Naive thymus-derived CD4-positive, alpha-beta T cell (primary cell): ENCODE measurements around the gene HEG1. TPM values are rescaled to one million over a fixed set of nuclear protein-coding genes. Genes with fewer than 3 reads are reported as not detected.
A peak's percentile ranks its signal among the peaks of the same experiment; 100 is the strongest.

Source experiments
- ATAC-seq: fragments of 150-1000 bp; cut with Tn5 transposase; 2 replicates; pipeline ENCODE4 v1.10.0; 2021; ENCODE audit warnings: mild to moderate bottlenecking, moderate library complexity
- CTCF ChIA-PET: fragments of 350-600 bp; sonication (Branson Sonifier 250); formaldehyde crosslinking; loops from one replicate; lab custom pipeline; 2021; ENCODE audit warnings: antibody characterized with exemption; lab: Charles Lee
- POLR2A ChIA-PET: fragments of 350-600 bp; sonication (Branson Sonifier 250); formaldehyde crosslinking; loops from one replicate; lab custom pipeline; 2021; ENCODE audit warnings: antibody characterized with exemption, inconsistent platforms; lab: Charles Lee
- DNase-seq, 9 donors: peaks; one replicate each; pipeline versions ENCODE4 v3.0.0 to v3.0.0-alpha.2; 2020 to 2022; ENCODE audit warnings: mixed read lengths in 1 of 9
- H3K27ac ChIP-seq: one replicate; pipeline ENCODE4 v1.7.0; 2013; ENCODE audit warnings: mild to moderate bottlenecking, low read depth, low read length, moderate library complexity
- H3K27me3 ChIP-seq, 2 donors: one replicate each; pipeline ENCODE4 v1.7.0; 2013; ENCODE audit warnings: low read length in 2 of 2, mild to moderate bottlenecking in 2 of 2, moderate library complexity in 2 of 2; ENCODE audit not compliant: control insufficient read depth in 2 of 2, insufficient read depth in 2 of 2
- H3K36me3 ChIP-seq, 3 experiments: 1 replicate in 2 of 3; 2 replicates in 1 of 3; pipeline ENCODE4 v1.7.0; 2013; ENCODE audit warnings: low read length in 3 of 3, mild to moderate bottlenecking in 3 of 3, moderate library complexity in 1 of 3; ENCODE audit not compliant: insufficient read depth in 3 of 3, control insufficient read depth in 2 of 3
- H3K4me1 ChIP-seq, 2 donors: one replicate each; pipeline ENCODE4 v1.7.0; 2013; ENCODE audit warnings: low read length in 2 of 2, mild to moderate bottlenecking in 2 of 2, moderate library complexity in 1 of 2; ENCODE audit not compliant: control insufficient read depth in 2 of 2, insufficient read depth in 2 of 2
- H3K4me3 ChIP-seq: 2 replicates; pipeline ENCODE4 v1.7.0; 2013; ENCODE audit warnings: mild to moderate bottlenecking, low read length
- H3K9me3 ChIP-seq, 3 experiments: 1 replicate in 2 of 3; 2 replicates in 1 of 3; pipeline ENCODE4 v1.7.0; 2013; ENCODE audit warnings: low read length in 3 of 3; ENCODE audit not compliant: control insufficient read depth in 2 of 3
- H3K27ac Mint-ChIP-seq, 9 donors: one replicate each; pipeline ENCODE4 v1.8.0; 2020 to 2022; ENCODE audit warnings: mixed read lengths in 9 of 9, mild to moderate bottlenecking in 8 of 9, moderate library complexity in 5 of 9, inconsistent platforms in 2 of 9
- H3K27me3 Mint-ChIP-seq, 5 donors: one replicate each; pipeline ENCODE4 v1.8.0; 2021 to 2022; ENCODE audit warnings: mixed read lengths in 5 of 5, mild to moderate bottlenecking in 1 of 5
- H3K36me3 Mint-ChIP-seq, 5 donors: one replicate each; pipeline ENCODE4 v1.8.0; 2020 to 2022; ENCODE audit warnings: mixed read lengths in 5 of 5, mild to moderate bottlenecking in 3 of 5, inconsistent platforms in 1 of 5
- H3K4me1 Mint-ChIP-seq, 7 donors: one replicate each; pipeline ENCODE4 v1.8.0; 2020 to 2022; ENCODE audit warnings: mixed read lengths in 7 of 7, mild to moderate bottlenecking in 3 of 7, inconsistent platforms in 1 of 7
- H3K4me3 Mint-ChIP-seq, 10 donors: one replicate each; pipeline ENCODE4 v1.8.0; 2020 to 2022; ENCODE audit warnings: mild to moderate bottlenecking in 10 of 10, mixed read lengths in 10 of 10, moderate library complexity in 6 of 10, inconsistent platforms in 2 of 10
- H3K9me3 Mint-ChIP-seq, 11 donors: one replicate each; pipeline ENCODE4 v1.8.0; 2020 to 2022; ENCODE audit warnings: mixed read lengths in 11 of 11, mild to moderate bottlenecking in 4 of 11, inconsistent platforms in 1 of 11, moderate library complexity in 1 of 11
- intact Hi-C, 2 donors: fragments of 100-400 bp; cut with micrococcal nuclease; formaldehyde crosslinking; loops; one replicate each; pipeline ENCODE4 v1.15.1; 2023
- polyA plus RNA-seq, 2 donors: library from polyadenylated mRNA; unstranded; fragments of 300-500 nt; fragmentation: Illumina TruSeq; gene quantifications; one replicate each; pipeline ENCODE4 v1.2.3, GENCODE V29; 2021
- total RNA-seq, 6 experiments: library from RNA in 5 of 6; stranded (reverse) in 5 of 6; gene quantifications; 1 replicate in 5 of 6; 2 replicates in 1 of 6; pipeline ENCODE4 v1.2.3 and lab custom pipeline; 2021 to 2026

Gene HEG1
- total and polyA plus RNA-seq, 7 experiments from 2014 or later: 2.1 to 45.4 (median 17.6) TPM

- peak overlapping the region in 9 of 10 donors; percentile 54 to 82 (median 75) for H3K4me3 Mint-ChIP-seq
- peak overlapping the region; percentile 65 to 99 (median 96) for H3K27ac Mint-ChIP-seq
- Histone ChIP-seq H3K4me3 (peak overlapping the region; percentile 5), H3K9me3 (no peaks in the 10 kb centered on the region), H3K4me1 (peaks cover 0 to 28% of the 10 kb centered on the region in 2 donors), H3K27me3 (no peaks in the 10 kb centered on the region), H3K27ac (peak overlapping the region; percentile 81), H3K36me3 (peaks cover 9 to 59% (median 16%) of the 10 kb centered on the region in 3 experiments)
- ATAC-seq: peak; percentile 87
- intact Hi-C loops: loop anchor here in 1 of 2 donors (1.0 to 2.0 kb wide), 5 partner anchors 20 to 373 kb away; partner anchors contain the start of gene ZNF148
- ChIA-PET POLR2A (interaction anchor here (1.3 to 2.9 kb wide), 4 partner anchors 9 to 54 kb away, joined by 4 to 25 read pairs (median 6); no protein-coding TSS in a partner anchor), CTCF (interaction anchor here (0.6 to 1.3 kb wide), 6 partner anchors 10 to 436 kb away, joined by 3 to 12 read pairs (median 3); no protein-coding TSS in a partner anchor)
- H3K27me3 Mint-ChIP-seq: no peaks in the 10 kb centered on the region
- H3K36me3 Mint-ChIP-seq: peaks cover 0 to 58% (median 32%) of the 10 kb centered on the region in 5 donors
- peaks cover 10 to 73% (median 39%) of the 10 kb centered on the region in 7 donors for H3K4me1 Mint-ChIP-seq
- peak in 7 of 9 donors; percentile 62 to 89 (median 79) for DNase-seq
- no peaks in the 10 kb centered on the region for H3K9me3 Mint-ChIP-seq
Measured at GRCh38 chr3:125002414-125003368, 53.1 kb downstream of the HEG1 start.

- intact Hi-C loops: loop anchor here in 1 of 2 donors (1.0 to 2.0 kb wide), 5 partner anchors 21 to 374 kb away; partner anchors contain the start of gene ZNF148
- peak overlapping the region; percentile 65 to 99 (median 96) for H3K27ac Mint-ChIP-seq
Measured at GRCh38 chr3:125001557-125002413, 54.0 kb downstream of the HEG1 start.

GRCh38 chr3:125000661-125001060 lies 55.1 kb downstream of the HEG1 start:
- peaks cover 8 to 67% (median 29%) of the 10 kb centered on the region in 5 donors for H3K36me3 Mint-ChIP-seq
- H3K4me1 Mint-ChIP-seq: peaks cover 10 to 69% (median 50%) of the 10 kb centered on the region in 7 donors
- intact Hi-C loops: no loop called here
- no peak for ATAC-seq
- ChIA-PET POLR2A (interaction anchor here (0.6 to 2.3 kb wide), 5 partner anchors 16 to 378 kb away, joined by 3 to 9 read pairs (median 3); no protein-coding TSS in a partner anchor), CTCF (interaction anchor here (0.6 kb wide), 1 partner anchor 202 kb away, joined by 4 read pairs; no protein-coding TSS in a partner anchor)
- Histone ChIP-seq H3K4me3 (no peak overlapping the region), H3K4me1 (peaks cover 0 to 28% of the 10 kb centered on the region in 2 donors), H3K9me3 (no peaks in the 10 kb centered on the region), H3K27me3 (no peaks in the 10 kb centered on the region), H3K27ac (no peak overlapping the region), H3K36me3 (peaks cover 9 to 64% (median 16%) of the 10 kb centered on the region in 3 experiments)
- no peak for DNase-seq
- H3K4me3 Mint-ChIP-seq: no peak overlapping the region
- no peaks in the 10 kb centered on the region for H3K9me3 Mint-ChIP-seq
- peak overlapping the region in 8 of 9 donors; percentile 43 to 99 (median 95) for H3K27ac Mint-ChIP-seq
- H3K27me3 Mint-ChIP-seq: no peaks in the 10 kb centered on the region

More at GRCh38 chr3:125001557-125002413, 54.0 kb downstream of the HEG1 start:
- no peaks in the 10 kb centered on the region for H3K27me3 ChIP-seq
- peak in 2 of 9 donors; percentile 28 to 86 for DNase-seq
- POLR2A ChIA-PET: interaction anchor here (1.2 to 2.9 kb wide), 4 partner anchors 17 to 140 kb away, joined by 3 to 25 read pairs (median 8); no protein-coding TSS in a partner anchor
- peak; percentile 79 for ATAC-seq
- Mint-ChIP-seq H3K4me3 (peak overlapping the region in 9 of 10 donors; percentile 38 to 82 (median 71)), H3K27me3 (no peaks in the 10 kb centered on the region), H3K9me3 (no peaks in the 10 kb centered on the region), H3K36me3 (peaks cover 8 to 62% (median 37%) of the 10 kb centered on the region in 5 donors), H3K4me1 (peaks cover 10 to 73% (median 44%) of the 10 kb centered on the region in 7 donors)
- H3K4me1 ChIP-seq: peaks cover 0 to 28% of the 10 kb centered on the region in 2 donors
- H3K4me3 ChIP-seq: peak overlapping the region; percentile 5
- H3K27ac ChIP-seq: peak overlapping the region; percentile 81
- peaks cover 9 to 68% (median 16%) of the 10 kb centered on the region in 3 experiments for H3K36me3 ChIP-seq
- CTCF ChIA-PET: interaction anchor here (0.6 to 1.3 kb wide), 4 partner anchors 19 to 437 kb away, joined by 3 to 12 read pairs (median 4); no protein-coding TSS in a partner anchor
- H3K9me3 ChIP-seq: no peaks in the 10 kb centered on the region

- ATAC-seq (no peak), DNase-seq (no peak)
- ChIA-PET POLR2A (interaction anchor here (1.0 to 2.3 kb wide), 3 partner anchors 52 to 379 kb away, joined by 3 to 9 read pairs (median 4); no protein-coding TSS in a partner anchor), CTCF (interaction anchor here (1.4 to 1.9 kb wide), 2 partner anchors 436 to 440 kb away, joined by 4 read pairs; no protein-coding TSS in a partner anchor)
- Histone ChIP-seq H3K36me3 (peaks cover 9 to 63% (median 16%) of the 10 kb centered on the region in 3 experiments), H3K27me3 (no peaks in the 10 kb centered on the region), H3K9me3 (no peaks in the 10 kb centered on the region), H3K27ac (no peak overlapping the region), H3K4me3 (no peak overlapping the region), H3K4me1 (peaks cover 0 to 28% of the 10 kb centered on the region in 2 donors)
- Mint-ChIP-seq H3K4me3 (peak overlapping the region in 1 of 10 donors; percentile 8), H3K27ac (peak overlapping the region in 7 of 9 donors; percentile 42 to 99 (median 85)), H3K36me3 (peaks cover 8 to 65% (median 33%) of the 10 kb centered on the region in 5 donors), H3K9me3 (no peaks in the 10 kb centered on the region), H3K27me3 (no peaks in the 10 kb centered on the region), H3K4me1 (peaks cover 10 to 68% (median 53%) of the 10 kb centered on the region in 7 donors)
- intact Hi-C loops: loop anchor here in 1 of 2 donors (5.0 kb wide), 1 partner anchor 238 kb away; no protein-coding TSS in a partner anchor
Measured at GRCh38 chr3:124999897-125000435, 55.8 kb downstream of the HEG1 start.

- ChIA-PET CTCF (interaction anchor here (0.8 to 1.9 kb wide), 4 partner anchors 16 to 441 kb away, joined by 3 to 4 read pairs (median 4); no protein-coding TSS in a partner anchor), POLR2A (interaction anchor here (2.3 kb wide), 1 partner anchor 53 kb away, joined by 9 read pairs; no protein-coding TSS in a partner anchor)
- intact Hi-C loops: loop anchor here in 1 of 2 donors (5.0 kb wide), 1 partner anchor 237 kb away; no protein-coding TSS in a partner anchor
- Mint-ChIP-seq H3K27me3 (no peaks in the 10 kb centered on the region), H3K4me1 (peaks cover 10 to 66% (median 50%) of the 10 kb centered on the region in 7 donors), H3K27ac (peak overlapping the region in 6 of 9 donors; percentile 42 to 99 (median 74)), H3K4me3 (no peak overlapping the region), H3K36me3 (peaks cover 8 to 65% (median 33%) of the 10 kb centered on the region in 5 donors), H3K9me3 (no peaks in the 10 kb centered on the region)
- no peak overlapping the region for H3K27ac ChIP-seq
- DNase-seq (no peak), ATAC-seq (no peak)
- H3K36me3 ChIP-seq: peaks cover 9 to 60% (median 16%) of the 10 kb centered on the region in 3 experiments
- H3K4me3 ChIP-seq: no peak overlapping the region
- peaks cover 0 to 28% of the 10 kb centered on the region in 2 donors for H3K4me1 ChIP-seq
- no peaks in the 10 kb centered on the region for H3K9me3 ChIP-seq
- no peaks in the 10 kb centered on the region for H3K27me3 ChIP-seq
Measured at GRCh38 chr3:124999317-124999716, 56.5 kb downstream of the HEG1 start.
